Measurements from ENCODE around the gene AMZ2.
A peak's percentile ranks its signal among the peaks of the same experiment; 100 is the strongest.
"Not testable (repeated sequence)": the region's sequence is repeated elsewhere in the genome, so short reads cannot be mapped to it uniquely, and the experiment has no call there.

Gene AMZ2

DNA sequence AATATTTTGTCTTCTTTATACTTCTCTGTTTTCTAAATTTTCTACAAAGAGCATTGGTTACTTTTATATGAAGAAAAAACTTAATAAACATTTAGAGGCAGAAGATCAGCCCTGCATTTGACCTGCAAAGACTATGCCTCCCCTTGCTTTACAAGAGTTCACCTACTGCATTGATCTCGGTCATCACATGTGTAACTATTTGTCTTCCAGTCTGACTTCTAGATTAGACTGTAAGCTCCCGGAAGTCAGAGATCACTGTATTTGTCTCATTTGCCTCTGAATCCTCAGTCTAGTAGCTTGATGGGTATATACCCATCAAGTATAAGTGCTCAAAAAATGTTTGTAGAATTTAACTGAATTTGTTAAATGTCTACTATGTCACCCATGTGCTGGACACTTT lies 27.7 kb upstream of the AMZ2 start:
- not testable (repeated sequence) for DNase-seq (ENCODE audit: low read depth)

DNA sequence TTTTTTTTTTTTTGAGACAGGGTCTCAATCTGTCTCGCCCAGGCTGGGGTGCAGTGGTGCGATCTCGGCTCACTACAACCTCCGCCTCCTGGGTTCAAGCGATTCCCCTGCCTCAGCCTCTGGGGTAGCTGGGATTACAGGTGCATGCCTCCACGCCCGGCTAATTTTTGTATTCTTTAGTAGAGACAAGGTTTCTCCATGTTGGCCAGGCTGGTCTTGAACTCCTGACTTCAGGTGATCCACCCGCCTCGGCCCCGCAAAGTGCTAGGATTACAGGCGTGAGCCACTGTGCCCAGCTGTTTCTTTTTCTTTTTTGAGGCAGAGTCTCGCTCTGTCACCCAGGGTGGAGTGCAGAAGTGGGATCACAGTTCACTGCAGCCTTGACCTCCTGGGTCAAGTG lies 27.1 kb upstream of the AMZ2 start:
- not testable (repeated sequence) for DNase-seq (ENCODE audit: low read depth)

DNA sequence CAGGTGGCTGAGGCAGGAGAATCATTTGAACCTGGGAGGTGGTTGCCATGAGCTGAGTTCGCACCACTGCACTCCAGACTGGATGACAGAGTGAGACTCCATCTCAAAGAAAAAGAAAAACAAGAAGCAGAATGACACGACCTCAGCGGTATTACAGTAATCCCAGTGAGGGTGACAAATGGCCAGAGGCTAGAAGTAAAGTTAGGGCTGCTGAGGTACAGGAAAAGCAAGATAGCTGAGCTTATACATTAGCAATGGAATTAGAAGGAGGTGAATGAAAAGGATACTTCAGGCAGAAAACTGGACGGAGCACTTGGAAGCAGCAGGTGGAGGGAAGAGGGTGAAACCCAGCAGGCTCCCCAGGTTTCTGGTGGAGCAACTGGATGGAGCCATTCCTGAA lies 26.1 kb upstream of the AMZ2 start:
- no peak for DNase-seq (ENCODE audit: low read depth)

DNA sequence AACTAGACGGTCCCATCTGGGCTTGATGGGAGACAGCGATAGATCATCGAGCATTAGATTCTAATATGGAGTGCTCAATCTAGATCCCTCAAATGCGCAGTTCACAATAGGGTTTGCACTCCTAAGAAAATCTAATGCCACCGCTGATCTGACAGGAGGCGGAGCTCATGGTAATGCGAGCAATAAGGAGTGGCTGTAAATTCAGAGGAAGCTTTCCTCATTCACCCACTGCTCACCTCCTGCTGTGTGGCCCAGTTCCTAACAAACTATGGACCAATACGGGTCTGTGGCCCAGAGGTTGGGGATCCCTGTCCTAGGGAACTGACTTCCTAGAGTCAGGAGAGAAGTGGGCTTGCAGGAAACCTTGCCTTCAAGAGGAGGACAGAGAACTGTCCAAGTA lies 25.2 kb upstream of the AMZ2 start:
- no peak for DNase-seq (ENCODE audit: low read depth)

DNA sequence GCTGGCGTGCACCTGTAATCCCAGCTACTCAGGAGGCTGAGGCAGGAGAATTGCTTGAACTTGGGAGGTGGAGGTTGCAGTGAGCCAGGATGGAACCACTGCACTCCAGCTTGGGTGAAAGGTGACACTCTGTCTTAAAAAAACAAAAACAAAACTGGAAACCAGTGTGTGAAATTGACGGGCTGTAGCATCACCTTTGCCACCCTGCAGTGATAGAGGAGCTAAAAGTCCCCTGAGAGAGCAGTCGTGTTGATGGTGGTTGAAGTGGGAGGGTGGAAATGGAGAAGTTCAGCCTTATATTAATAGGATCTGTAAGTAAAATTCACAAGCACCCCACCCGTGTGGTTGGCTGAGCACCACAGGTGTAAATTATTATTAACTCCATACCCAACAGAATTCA lies 22.8 kb upstream of the AMZ2 start:
- not testable (repeated sequence) for DNase-seq (ENCODE audit: low read depth)

DNA sequence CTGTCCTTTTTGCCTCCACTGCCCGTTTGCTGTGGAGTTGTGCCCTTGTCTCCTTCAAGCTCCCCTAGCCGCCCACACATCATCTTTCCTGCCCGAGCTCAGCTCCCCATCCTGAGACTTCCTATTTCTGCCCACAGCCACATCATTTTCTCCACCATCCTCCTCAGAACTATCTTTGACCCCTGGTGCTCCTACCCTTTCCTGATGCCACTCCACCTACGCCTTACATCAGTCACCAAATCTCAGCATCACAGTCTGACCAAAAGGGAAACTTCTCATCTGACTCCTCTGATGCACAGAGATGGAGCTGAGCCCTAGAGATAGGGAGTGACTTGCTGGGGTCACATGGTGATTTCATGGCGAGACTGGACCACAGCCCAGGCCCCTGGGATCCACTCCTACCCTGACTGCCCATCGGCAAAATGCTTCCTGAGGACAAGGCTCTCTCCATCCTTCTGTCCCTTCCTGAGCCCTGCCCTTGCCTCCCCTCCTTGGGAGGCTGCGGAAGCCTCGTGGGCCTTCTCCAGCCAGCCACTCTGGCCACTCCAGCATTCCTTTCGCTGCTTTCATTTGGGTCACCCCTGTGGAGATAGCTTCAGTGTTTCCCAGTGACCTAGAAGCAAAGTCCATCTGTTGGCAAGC lies 19.7 kb upstream of the AMZ2 start:
- not testable (repeated sequence) for DNase-seq (ENCODE audit: low read depth)

DNA sequence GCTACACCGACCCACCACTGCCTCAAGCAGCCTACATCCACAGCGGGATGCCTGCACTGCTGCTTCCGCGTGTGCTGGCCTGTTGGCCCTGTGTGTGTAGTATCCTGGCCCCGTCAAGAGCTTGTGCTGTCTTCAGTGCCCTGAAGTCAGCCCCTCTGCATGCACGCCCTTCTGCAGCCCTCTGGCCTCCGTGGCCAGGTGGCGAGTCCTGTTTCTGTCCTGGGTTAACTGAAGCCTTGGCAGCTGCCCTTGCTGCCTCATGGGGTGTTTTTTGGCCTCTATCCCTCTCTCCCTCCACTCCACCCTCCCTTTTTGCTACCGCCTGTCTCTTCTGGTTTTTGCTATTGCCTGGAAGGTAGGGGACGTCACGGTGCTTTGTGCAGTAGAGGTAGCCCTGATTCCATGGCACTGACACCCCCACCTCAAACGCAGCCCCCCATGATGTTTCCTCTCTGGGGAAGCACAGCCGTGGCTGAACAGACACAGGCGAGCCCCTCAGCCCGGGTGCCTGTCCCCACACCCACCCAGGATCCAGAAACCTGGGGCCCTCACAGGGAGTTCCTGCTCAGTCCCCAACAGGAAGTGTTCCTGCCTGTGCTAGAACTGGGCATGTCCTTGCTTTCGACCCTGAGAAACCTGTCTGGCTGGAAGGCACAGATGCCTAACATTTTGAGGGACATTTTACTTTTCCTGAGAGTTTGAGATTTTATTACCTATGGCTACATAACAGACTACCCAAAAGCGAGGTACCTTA lies 18.8 kb upstream of the AMZ2 start:
- DNase-seq (ENCODE audit: low read depth), result no peak

DNA sequence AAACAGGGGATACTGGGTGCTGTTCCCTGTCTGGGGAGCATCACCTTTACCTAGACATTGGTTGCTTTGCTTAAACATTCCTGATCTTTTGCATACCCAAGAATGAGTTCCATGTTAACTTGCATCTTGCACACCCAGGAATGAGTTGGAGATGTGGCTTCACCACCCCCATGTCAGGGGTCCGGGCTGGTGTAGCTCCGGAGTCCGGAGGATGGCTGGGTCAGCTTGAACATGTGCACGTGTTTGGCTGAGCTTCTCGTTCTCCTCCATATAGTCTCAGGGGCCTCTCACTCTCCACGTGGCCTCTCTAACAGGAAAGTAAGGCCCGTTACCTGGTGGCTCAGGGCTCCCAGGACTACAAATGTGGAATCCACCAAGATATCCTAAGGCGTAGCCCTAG lies 18.2 kb upstream of the AMZ2 start:
- DNase-seq (ENCODE audit: low read depth), result no peak

DNA sequence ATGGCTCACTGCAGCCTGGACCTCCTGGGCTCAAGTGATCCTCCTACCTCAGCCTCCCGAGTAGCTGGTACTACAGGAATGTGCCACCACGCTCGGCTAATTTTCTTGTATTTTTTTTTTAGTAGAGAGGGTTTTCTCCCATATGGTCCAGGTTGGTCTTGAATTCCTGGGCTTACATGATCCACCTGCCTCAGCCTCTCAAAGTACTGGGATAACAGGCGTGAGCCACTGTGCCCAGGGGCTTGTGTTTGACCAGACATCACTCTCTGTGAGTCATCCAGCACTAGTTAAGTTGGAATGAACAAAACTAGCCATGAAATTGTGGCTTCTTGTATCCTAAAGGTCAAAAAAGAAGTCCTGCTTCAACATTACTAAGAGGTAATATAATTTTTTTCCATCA lies 16.7 kb upstream of the AMZ2 start:
- not testable (repeated sequence) for DNase-seq (ENCODE audit: low read depth)

DNA sequence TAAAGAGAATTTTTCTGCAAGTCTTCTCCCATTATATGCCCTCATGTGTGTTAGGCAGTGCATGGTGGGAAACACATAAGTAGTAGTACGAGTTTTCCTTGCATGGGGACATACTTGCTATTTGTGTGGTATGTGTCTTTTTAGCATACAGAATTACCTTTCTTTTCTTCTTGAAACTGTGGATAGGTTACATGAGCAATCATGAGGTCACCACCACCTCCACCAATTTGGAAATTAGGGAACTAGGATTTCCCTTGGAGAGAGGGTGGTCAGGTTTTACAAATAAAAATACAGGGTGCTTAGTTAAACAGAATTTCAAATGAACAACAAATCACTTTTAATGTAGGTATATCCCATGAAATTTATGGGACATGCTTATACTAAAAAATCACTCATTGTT lies 16.3 kb upstream of the AMZ2 start:
- DNase-seq (ENCODE audit: low read depth), result no peak

DNA sequence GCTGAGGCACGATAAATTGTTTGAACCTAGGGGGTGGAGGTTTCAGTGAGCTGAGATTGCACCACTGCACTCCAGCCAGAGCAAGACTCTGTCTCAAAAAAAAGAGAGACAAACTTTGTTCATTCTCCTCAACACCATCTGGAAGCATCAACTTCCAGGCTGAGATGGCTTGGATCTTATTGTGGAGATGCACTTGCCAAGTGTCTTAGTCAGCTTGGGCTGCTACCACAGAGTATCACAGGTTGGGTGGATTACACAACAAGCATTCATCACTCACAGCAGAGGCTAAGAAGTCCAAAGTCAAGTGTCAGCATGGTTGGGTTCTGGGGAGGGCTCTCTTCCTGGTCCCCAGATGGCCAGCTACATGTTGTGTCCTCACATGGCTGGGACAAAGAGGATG lies 15.1 kb upstream of the AMZ2 start:
- peak; percentile 65 for DNase-seq (ENCODE audit: low read depth)

DNA sequence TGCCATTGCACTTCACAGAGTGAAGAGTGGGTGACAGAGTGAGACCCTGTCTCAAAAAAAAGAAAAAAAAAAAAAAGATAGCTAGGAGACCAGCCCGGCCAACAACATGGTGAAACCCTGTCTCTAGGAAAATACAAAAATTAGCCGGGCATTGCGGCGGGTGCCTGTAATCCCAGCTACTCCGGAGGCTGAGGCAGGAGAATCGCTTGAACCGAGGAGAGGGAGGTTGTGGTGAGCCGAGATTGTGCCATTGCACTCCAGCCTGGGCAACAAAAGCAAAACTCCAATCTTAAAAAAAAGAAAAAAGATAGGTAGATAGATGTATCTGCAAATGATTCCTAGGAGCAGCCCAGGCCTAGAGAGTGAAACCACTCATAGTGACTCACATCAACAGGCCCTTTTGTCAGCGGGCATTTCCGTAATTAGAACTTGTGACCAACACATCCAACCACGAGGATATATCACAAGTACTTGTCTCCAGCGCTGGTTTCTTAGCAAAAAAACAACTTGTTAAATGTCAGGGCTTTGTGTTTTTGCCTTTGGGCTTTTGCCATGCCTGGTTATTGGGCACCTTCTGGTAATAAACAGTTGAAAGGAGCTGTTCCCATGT lies 13.0 kb upstream of the AMZ2 start:
- DNase-seq (ENCODE audit: low read depth), result peak; percentile 74

DNA sequence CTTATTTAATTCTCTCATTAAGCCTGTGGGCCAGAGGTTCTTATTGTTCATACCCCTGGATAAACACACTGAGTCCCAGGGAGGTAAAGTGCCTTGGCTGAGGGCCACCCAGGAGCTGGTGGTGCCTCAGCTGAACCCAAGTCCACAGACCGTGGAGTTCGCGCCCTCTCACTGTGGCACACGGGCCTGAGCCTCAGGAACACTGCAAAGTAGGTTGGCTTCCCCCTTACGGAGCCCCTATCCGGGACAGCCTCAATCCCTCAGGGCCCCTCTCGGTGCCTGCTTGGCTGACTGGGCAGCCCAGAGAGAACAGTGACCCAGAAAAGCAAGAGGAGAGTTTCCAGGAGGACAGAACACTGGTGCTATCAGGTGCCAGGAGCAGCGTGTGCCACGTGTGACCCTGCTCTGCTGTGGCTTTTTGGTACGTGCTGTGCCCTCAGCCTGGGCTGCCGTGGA lies 12.5 kb upstream of the AMZ2 start:
- not testable (repeated sequence) for DNase-seq (ENCODE audit: low read depth)

DNA sequence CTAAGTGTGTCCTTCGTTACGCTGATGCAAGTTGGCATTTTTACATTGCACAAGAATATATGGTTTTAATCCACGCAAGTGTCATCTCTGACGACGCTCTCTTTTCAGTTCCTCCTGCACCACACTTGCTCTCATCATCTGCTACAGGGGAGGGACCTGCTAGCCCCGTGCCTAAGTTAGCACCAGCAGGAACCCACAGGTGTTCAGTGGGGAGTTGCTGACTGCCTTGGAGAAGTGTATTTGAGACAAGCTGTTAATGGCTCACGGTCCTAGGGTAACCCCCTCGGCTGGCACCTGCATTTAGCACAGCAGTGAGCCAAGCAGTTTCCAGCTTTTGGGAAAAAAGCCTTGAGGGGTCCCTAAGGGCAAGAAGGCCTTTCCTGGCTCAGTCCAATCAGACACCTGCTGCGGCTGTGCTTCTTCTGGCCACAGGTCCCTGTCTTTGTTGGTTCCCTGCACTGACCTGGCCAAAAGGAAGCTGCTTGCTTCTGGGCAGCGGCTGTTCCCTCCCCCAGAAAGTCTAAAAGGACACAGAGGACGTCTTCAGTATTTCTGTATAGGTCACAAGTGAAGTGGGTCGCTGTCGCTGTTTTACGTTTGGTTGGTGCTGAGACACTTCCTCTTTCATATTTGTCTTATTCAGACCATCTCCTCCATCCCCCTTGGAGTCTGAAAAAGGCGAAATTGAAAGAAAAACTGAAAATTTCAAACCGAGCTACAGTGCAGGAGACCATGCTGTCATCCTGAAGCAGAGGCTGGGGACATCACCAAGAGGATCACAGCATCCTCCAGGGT lies 10.3 kb upstream of the AMZ2 start:
- DNase-seq (ENCODE audit: low read depth), result not testable (repeated sequence)

DNA sequence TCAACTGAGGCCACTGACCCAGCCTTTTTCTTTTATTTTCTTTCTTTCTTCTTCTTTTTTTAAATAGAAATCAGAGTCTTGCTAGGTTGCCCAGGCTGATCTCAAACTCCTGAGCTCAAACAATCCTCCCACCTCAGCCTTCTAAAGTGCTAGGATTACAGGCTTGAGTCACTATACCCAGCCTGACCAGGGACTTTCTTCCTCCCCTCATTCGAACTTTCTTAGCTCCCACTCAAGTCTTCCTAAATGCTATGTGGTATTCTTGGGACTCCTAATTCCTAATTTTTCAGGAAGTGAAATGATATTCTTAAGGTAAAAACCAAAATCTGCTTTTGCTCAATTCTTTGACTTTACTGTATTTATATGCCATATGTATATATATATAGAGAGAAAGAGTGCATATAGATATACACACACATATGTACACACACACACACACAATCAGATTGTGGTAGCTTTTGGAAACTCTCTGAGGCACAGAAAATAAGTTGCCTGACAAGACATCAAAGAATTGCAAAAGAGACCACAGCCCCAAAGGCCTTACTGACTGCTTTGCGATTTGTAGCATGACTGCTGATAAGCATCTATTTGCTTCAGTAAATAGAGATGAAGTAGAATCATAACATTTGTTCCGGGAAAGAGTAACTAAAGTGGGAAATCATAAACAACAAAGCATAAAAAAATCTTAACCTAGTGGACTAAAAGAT lies 9.5 kb upstream of the AMZ2 start:
- no peak for DNase-seq (ENCODE audit: low read depth)

DNA sequence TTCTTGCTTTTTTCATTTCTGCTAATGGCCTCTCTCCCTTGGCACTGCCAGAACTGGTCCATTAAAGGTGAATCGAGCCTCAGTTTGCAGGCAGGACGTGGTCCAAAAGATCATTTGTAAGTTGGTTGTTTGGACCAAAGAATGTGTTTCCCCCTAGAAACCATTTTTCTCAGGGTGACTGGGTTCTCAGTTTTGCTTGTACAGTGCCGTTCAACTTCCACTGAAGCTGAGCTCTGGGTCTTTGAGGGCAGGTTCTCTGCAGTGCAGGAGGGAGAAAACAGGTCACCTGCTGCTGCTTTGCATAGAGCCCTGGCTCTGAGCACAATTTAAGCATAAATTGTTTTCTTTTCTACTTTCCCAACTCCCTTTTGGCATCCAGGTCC lies 9.0 kb upstream of the AMZ2 start:
- DNase-seq (ENCODE audit: low read depth), result no peak

DNA sequence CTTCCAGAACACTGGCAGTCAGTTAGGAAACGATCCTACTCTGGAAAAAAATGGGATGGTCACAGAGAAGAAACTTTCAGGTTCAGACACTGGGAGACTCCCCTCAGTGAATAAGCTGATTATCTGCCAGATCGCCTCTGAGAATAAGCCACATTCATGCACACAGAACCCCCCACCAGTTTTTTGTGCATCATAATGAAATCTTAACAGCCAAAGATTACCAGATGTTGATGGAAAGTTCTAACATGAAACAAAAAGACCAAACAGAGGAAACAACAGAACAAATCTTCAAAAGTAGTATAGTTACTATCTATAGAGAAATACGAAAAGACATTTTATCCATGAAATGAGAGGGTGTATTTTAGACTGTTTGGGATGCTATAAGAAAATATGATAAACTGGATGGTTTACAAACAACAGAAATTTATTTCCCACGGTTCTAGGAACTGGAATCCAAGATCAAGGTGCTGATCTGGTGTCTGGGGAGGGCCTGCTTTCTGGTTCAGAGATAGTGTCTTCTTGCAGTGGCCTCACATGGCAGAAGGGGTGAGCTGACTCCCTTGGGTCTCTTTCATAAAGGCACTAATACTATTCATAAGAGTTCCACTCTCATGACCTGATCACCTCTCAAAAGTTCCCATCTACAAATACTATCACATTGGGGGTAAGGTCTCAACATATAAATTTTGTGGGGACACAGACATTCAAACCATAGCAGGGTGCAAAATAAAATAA lies 8.0 kb upstream of the AMZ2 start:
- DNase-seq (ENCODE audit: low read depth), result no peak

DNA sequence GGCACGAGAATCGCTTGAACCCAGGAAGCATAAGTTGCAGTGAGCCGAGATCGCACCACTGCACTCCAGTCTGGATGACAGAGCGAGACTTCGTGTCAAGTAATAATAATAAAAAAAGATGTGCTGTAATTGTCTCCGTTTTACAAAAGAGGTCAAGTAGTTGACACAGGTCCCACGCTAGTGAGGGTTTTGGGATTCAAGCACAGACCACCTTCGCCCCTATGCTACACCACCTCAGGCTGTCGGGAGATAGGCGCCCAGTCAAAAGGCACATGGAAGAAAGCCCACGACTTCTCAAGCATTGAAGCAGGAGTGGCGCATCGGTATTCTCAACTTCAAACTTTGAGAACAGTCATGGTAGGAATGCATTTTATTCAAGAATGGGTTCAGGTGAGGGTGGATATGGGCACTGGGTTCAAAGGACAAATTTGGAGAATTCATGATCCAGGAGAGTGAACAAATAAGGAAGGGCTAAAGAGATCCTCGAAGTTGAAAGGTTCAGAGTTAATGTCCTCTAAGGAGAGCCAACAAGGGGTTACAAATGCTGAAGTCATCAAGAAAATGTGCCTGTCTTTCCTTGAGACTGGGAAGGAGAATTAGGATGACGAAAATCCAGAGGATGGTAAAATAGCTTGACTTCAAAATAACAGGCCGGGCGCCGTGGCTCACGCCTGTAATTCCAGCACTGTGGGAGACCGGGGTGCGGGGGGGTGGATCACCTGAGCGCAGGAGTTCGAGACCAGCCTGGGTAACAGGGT lies 1.4 kb upstream of the AMZ2 start:
- no peak for DNase-seq (ENCODE audit: low read depth)

DNA sequence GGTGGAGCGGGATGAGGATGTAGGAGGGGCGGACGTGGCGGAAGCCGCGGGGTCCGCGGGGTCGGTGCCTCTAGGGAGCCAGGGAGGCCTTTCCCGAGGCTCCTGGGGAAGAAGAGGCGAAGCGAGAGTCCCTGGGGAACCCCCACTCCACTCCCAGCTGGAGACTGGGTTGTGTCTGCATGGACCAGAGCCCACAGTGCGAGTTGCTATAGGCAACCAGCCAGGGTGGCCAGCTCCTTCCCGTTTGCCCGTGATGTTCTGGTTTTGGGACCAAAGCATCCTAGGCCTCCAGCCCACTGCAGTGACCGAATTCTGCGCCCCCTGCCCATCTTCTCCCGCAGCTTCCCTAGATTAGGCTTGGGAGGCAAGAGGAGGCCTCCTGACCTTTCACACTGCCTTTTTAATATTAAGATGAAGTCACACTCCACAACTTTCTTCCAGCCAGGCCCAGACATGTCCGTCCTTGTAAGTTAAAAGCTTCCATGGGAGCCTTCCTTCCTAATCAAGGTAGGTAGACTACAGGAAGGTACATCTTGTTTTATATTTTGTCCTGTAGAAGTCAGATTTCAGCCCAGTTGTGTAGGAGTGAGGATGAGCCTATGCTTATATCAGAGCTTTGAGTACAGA lies 469 bp downstream of the AMZ2 start:
- DNase-seq (ENCODE audit: low read depth), result peak; percentile 32

DNA sequence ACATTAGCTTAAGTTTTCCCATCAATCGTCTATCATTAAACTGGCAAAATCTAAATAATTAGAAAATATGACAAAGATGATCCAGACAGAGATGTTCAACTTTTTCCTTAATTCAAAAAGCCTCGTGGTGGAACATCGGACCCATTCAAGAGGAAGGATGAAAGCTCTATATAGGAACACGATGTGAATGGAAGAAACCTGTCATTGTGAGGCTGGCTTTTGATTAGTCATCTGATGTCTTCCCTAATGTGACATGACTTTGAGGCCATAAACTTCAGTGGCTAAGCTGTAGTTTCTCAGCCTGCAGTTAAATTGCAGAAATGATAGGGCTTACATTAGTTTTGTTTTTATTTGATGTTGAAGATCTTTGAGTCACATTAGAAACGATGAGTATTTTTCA lies 1.0 kb downstream of the AMZ2 start:
- DNase-seq (ENCODE audit: low read depth), result no peak
